Stimulated activated CD4-positive, alpha-beta T cell treated with anti-CD3 and anti-CD28 coated beads, Interleukin-12 subunit alpha, Interleukin-12 subunit beta, amount 100 ng/mL, for 24 hours (primary cell): ENCODE data around the gene CD8A.
A peak's percentile ranks its signal among the peaks of the same experiment; 100 is the strongest.
"Not testable (repeated sequence)": the region's sequence is repeated elsewhere in the genome, so short reads cannot be mapped to it uniquely, and the experiment has no call there.

ENCODE experiments used
- DNase-seq, 2 experiments: peaks; one replicate each; pipeline ENCODE4 v3.0.0-alpha.2; 2020; ENCODE audit warnings: low read depth in 2 of 2

Gene CD8A

DNA sequence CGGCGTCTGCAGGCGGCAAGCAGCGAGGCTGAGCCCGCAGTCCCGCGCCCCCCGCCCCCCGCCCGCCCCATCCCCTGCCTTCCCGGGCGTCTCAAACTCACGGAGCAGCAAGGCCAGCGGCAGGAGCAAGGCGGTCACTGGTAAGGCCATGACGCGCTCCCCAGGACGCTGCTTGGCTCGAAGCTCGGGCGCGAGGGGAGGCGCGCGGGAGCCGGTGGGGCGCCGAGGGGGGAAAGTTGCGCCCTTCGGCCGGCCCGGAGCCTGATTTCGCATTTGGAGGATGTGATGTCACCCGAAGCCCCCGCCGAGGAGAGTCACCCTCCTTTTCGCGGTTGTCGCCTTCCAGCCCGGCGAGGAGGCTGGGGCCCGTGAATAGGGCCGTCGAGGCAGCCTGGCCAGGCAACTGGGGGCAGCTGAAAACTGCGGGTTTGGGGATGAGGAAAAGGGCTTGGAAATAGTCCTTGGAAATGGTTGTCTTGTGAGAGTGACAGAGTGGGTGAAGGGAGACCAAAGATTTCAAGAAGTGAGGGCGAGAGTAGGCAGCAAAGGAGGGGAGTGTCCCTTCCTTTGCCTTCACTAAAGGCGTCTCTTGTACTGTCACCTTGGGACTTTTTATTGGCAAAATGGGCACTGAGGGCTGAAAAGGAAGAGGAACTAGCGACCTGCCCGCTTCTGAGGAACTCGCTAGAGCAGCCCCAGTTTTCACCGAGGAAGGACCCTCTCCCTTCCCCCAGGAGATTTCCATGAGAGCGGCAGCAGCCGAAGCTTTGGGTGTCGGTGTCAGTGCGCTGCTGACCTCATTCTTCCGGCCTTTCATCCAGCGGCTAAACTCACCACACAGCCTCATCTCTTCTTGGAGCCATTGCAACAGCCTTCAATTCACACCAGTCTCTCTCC, at the start of gene CD8A:
TSS of gene CD8A (minus strand) at position 238 of the 897 bp plus-strand sequence. CDS start at position 150, 88 bp downstream.
- DNase-seq, result no peak

- not testable (repeated sequence) for DNase-seq
Observed at GRCh38 chr2:86839871-86840548, 49.3 kb upstream of the CD8A start.

- DNase-seq, result not testable (repeated sequence)
Observed at GRCh38 chr2:86839455-86839854, 48.7 kb upstream of the CD8A start.

DNA sequence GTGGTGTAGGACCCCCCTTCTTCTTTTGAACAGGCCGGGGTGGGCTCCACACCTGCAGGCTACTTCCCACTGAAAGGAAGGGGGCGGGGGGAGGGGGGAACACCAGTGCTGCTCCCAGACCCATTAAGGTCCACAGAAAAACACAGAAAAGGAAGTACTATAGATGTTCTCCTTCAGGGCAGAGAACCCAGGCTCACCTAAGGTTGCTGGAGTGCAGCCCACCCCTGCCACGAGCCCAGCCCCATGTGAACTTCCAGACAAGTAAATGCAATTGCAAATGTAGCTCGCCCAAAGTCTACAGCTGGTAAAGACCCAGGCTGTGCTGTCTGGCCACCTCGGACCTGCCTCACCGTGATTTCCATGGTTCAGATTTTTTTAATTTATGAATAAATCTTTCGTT, 47.0 kb upstream of the CD8A start:
- not testable (repeated sequence) for DNase-seq

DNA sequence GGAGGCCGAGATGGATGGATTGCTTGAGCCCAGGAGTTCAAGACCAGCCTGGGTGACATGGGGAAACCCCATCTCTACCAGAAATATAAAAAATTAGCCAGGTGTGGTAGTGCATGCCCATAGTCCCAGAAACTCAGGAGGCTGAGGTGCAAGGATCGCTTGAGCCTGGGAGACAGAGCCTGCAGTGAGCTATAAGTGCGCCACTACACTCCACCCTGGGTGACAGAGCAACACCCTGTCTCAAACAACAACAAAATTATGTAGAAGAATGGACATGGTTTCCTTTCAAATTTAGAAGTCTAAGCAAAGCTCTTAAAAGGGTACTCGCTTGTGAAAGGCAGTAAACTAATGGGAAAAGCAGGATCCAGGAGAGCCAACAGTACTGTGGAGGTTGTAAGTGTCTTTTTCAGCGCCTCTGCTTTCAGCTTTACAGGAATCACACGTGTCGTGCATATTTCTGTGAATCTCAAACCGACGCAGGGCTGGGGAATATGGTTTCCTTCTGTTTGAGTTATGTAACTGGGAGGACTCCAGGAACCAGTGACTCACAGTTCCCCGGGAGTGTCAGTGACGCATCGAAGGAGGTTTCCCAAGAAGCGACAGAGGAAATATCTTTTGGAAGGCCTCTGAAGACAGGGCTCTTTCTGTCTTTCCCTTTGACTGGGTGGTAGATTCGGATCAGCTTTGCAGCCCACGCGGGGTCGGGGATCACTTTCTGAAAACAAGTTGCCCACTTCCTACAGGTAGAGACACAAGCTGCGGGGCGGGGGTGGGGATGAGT, 46.4 kb upstream of the CD8A start:
- peak in 1 of 2 experiments; percentile 52 for DNase-seq

- not testable (repeated sequence) for DNase-seq
Observed at GRCh38 chr2:86835548-86835889, 44.8 kb upstream of the CD8A start.

GRCh38 chr2:86833315-86833714, 42.6 kb upstream of the CD8A start:
- DNase-seq, result no peak

- no peak for DNase-seq
Observed at GRCh38 chr2:86832334-86833096, 41.8 kb upstream of the CD8A start.

DNA sequence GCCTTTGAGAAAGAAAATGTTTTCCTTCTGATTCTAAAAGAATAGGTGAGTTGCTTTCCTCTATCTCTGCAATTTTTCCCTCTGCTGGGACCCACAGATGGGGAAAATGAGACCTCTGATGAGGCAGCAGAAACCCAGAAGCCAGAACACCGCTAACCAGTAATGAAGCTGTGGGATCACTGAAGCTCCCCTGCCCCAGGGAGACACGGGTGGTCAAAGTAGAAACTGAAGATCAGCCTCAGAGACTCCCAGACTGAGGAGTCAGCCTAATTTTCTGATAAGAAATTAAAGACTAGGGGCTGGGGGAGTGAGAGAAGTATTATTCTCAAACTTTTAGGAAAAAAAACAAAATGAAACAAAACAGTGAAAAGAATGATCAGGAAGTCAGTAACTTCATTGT, 40.8 kb upstream of the CD8A start:
- no peak for DNase-seq

DNA sequence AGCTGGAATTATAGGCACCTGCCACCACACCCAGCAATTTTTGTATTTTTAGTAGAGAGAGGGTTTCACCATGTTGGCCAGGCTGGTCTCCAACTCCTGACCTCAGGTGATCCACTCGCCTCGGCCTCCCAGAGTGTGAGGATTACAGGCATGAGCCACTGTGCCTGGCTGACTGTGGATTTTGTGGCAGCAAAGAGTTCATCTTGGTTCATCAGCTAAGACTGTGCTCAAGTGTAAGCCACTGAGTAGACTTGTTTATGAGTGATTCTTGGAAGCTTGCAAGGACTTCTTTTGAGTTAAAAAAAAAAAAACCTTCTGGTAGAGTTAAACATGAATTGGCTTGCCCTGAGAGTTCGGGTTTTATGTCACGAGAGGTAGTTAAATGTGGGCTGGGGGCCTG, 36.2 kb upstream of the CD8A start:
- DNase-seq, result no peak

DNA sequence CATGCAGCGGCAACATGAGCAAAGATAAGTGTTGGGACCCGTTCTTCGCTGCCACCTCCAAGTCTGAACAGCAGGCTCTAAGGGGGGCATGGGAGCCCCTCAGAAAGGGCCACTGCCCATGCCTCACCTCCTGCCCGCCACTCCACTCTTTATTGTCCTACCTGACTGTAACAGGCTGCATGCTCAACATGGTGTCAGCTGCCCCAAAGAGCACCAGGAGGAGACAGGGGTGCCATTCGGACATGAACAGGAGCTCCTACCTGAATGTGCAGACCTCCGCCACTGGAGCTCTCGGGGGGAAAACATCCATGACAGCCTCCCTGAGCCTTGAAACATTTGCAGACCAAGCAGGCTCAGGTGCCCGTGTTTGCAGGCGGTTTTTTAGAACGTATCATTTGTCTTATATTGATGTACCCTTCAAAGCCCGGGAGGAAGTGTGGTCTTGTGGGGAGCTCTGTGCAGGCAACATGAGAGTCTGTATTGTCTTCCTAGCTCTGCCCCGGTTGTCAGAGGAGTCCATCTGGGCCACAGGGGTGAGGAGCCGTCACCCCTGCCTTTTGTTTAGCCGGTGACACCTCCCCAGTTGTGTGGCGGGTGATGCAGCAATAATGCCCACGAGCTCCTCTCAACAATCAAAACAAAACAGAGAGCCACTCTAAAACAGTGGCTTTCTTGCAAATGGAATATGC, 35.1 kb upstream of the CD8A start:
- no peak for DNase-seq

GRCh38 chr2:86825036-86825692, 34.5 kb upstream of the CD8A start:
- DNase-seq, result no peak

DNA sequence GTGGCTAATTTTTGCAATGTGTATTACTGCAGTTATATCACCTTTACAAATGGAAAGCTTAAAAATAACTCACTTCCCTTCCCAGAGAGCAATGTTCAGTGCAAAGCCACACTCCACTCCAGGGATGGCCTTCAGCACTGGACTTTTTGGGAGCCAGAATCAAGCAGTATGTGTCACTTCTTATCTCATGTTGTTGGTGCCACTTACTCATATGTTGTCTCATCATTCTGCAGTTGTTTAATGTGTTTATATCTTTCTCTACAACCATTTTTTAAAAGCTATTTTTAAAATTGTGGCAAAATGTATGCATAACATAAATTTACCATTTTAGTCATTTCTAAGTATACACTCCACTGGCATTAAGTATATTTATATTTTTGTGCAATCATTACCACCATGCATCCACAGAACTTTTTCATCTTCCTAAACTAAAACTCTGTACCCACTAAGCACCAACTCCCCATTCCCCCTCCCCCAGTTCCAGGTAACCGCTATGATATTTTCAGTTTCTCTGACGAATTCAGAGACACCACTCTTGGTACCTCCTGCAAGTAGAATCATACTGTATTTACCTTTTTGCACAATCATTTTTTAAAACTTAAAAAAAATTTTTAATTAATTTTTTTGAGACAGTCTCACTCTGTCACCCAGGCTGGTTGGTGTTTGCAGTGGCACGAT, 32.1 kb upstream of the CD8A start:
- DNase-seq, result no peak

DNA sequence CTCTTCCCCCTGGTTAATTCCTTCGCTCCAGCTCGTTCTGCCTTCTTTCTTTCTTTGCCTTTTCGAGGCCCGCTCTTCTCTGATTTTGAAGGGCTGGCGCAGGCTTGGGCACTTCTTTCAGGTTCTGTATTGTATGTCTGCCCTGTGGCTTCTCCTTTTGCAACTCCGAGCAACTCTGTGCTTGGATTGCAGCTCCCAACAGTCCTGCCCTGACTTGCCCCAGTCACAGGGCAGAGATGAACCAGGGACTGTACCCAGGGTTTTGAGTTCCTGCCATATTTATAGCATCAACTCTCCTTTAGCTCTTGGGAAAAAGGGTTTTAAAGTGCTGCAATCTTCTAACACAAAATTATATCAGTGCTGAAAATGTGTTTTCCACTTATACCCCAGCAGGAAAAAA, 31.1 kb upstream of the CD8A start:
- no peak for DNase-seq

DNA sequence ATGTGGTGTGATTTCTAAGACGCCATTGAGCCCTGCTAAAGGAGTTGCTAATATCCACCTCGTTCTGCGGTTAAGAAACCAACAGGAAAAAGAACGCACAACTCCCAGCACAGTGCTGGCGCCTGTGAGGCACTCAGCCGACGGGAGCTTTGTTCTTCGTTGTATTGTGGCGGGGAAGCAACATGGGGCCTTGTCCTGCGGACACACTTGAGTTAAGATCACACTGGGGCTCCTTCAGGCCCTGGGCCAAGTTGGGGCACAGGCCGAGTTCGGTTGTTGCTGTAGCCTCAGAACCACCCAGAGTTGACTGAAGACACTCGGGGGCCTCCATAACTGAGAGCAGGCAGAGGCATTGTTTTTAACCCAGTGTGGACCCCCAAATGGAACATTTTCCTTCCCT, 30.6 kb upstream of the CD8A start:
- no peak for DNase-seq

DNA sequence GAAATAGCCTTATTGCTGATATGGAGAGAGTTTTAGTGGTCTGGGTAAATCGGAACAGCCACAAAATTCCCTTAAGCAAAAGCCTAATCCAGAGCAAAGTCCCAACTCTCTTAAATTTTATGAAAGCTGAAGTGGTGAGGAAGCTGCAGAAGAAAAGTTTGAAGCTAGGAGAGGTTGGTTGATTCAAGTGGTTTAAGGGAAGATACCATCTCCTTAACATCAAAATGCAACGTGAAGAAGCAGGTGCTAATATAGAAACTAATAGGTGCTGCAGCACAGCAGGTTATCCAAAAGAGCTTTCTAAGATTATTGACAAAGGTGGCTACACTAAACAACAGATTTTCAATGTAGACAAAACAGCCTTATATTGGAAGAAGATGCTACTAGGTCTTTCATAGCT, 28.2 kb upstream of the CD8A start:
- no peak for DNase-seq

GRCh38 chr2:86818114-86818801, 27.5 kb upstream of the CD8A start:
- DNase-seq, result no peak

- no peak for DNase-seq
Observed at GRCh38 chr2:86815611-86816010, 24.9 kb upstream of the CD8A start.

GRCh38 chr2:86809481-86810121, 18.9 kb upstream of the CD8A start:
- DNase-seq, result no peak
